Sigmoid colon (tissue), 7 donors: ENCODE data around the gene ASB18. TPM values are rescaled to one million over a fixed set of nuclear protein-coding genes. Genes with fewer than 3 reads are reported as not detected.

Source experiments
- DNase-seq: peaks from one replicate; pipeline ENCODE4 v3.0.0-alpha.2; 2019
- H3K27ac ChIP-seq, 4 donors: fragments of 200-600 bp; sonication (generic); one replicate each; pipeline ENCODE4 v1.5.1; 2016 to 2019; ENCODE audit warnings: mild to moderate bottlenecking in 1 of 4
- H3K27me3 ChIP-seq, 3 donors: fragments of 200-600 bp; sonication (generic); one replicate each; pipeline ENCODE4 v1.5.1; 2019; ENCODE audit warnings: mild to moderate bottlenecking in 1 of 3
- H3K36me3 ChIP-seq, 4 donors: fragments of 200-600 bp; sonication (generic); one replicate each; pipeline ENCODE4 v1.5.1; 2016 to 2019
- H3K4me1 ChIP-seq, 4 donors: fragments of 200-600 bp; sonication (generic); one replicate each; pipeline ENCODE4 v1.5.1; 2017 to 2019
- H3K4me3 ChIP-seq, 4 donors: fragments of 200-600 bp; sonication (generic); one replicate each; pipeline ENCODE4 v1.5.1; 2017 to 2019; ENCODE audit warnings: mild to moderate bottlenecking in 2 of 4, moderate library complexity in 1 of 4
- H3K9me3 ChIP-seq, 4 donors: fragments of 200-600 bp in 3 of 4; sonication (generic) in 3 of 4; one replicate each; pipeline versions ENCODE4 v1.5.1 to v1.6.1; 2013 to 2019
- CTCF ChIP-seq, 4 experiments: fragments of 450-650 bp in 3 of 4; fragments of 200-600 bp in 1 of 4; IDR thresholded peaks; one replicate each; pipeline ENCODE4 v1.5.1; 2016 to 2019; ENCODE audit warnings: antibody characterized with exemption in 4 of 4, mild to moderate bottlenecking in 3 of 4, moderate library complexity in 2 of 4
- EP300 ChIP-seq, 4 donors: sonication (generic); formaldehyde crosslinking; IDR thresholded peaks; one replicate each; pipeline ENCODE4 v1.6.1; 2017; ENCODE audit warnings: antibody characterized with exemption in 4 of 4
- POLR2A ChIP-seq, 2 donors: fragments of 450-650 bp; IDR thresholded peaks; one replicate each; pipeline ENCODE4 v1.6.1; 2016; ENCODE audit warnings: antibody characterized with exemption in 2 of 2, mild to moderate bottlenecking in 2 of 2, moderate library complexity in 2 of 2
- POLR2AphosphoS5 ChIP-seq, 4 donors: sonication (generic); formaldehyde crosslinking; IDR thresholded peaks; one replicate each; pipeline ENCODE4 v1.6.1; 2017; ENCODE audit warnings: antibody characterized with exemption in 4 of 4
- WGBS, 2 donors: extraction: QIAGEN DNeasy Blood & Tissue Kit; methylation state at CpG; one replicate each; pipeline ENCODE4 v1.1.7; 2013; 5-methylcytosine and 5-hydroxymethylcytosine counted together
- intact Hi-C: fragments of 100-400 bp; cut with DNase I; formaldehyde crosslinking; loops from one replicate; pipeline ENCODE4 v1.15.1; 2023
- polyA plus RNA-seq, 3 donors: library from polyadenylated mRNA; stranded (reverse); fragments of 200-250 nt; gene quantifications; one replicate each; pipeline ENCODE4 v1.2.3, GENCODE V29; 2013
- total RNA-seq, 4 donors: library from RNA; depleted of rRNA; stranded (reverse); fragments of >200 nt; gene quantifications; one replicate each; pipeline ENCODE4 v1.1.0, GENCODE V29; 2016
- donor health status: healthy with polysubstance abuse.
- donor health status: Bipolar disorder and iron deficiency.
- donor health status: healthy.

ASB18 gene
- total and polyA plus RNA-seq, 7 donors = not detected

- 15 to 43% methylated on average over 13 of the region's 13 CpGs for WGBS, 2 donors
- H3K9me3 ChIP-seq = no peaks in the 10 kb centered on the region
- H3K27ac ChIP-seq = no peak overlapping the region
- no peak for TF ChIP-seq POLR2AphosphoS5 (IDR thresholded peaks at IDR 0.05)
- no peak for TF ChIP-seq CTCF (IDR thresholded peaks at IDR 0.05)
- TF ChIP-seq EP300 (IDR thresholded peaks at IDR 0.05) = no peak
- TF ChIP-seq POLR2A (IDR thresholded peaks at IDR 0.05) = no peak
- H3K4me1 ChIP-seq = no peaks in the 10 kb centered on the region
- no peak overlapping the region for H3K4me3 ChIP-seq
- intact Hi-C loops = no loop called here
- H3K27me3 ChIP-seq = peaks cover 0 to 20% (median 0%) of the 10 kb centered on the region in 3 donors
- H3K36me3 ChIP-seq = no peaks in the 10 kb centered on the region
- no peak for DNase-seq
These were observed 13.2 kb downstream of the ASB18 start for GRCh38 chr2:236250909-236251579.

- Histone ChIP-seq H3K4me3 (no peak overlapping the region), H3K27me3 (peaks cover 0 to 23% (median 0%) of the 10 kb centered on the region in 3 donors), H3K36me3 (no peaks in the 10 kb centered on the region), H3K9me3 (no peaks in the 10 kb centered on the region), H3K4me1 (no peaks in the 10 kb centered on the region), H3K27ac (no peak overlapping the region)
- 41 to 45% methylated on average over 3 of the region's 3 CpGs for WGBS, 2 donors
- TF ChIP-seq POLR2A (IDR thresholded peaks at IDR 0.05) = no peak
- TF ChIP-seq EP300 (IDR thresholded peaks at IDR 0.05) = no peak
- DNase-seq = no peak
- intact Hi-C loops = no loop called here
These were observed 13.9 kb downstream of the ASB18 start for GRCh38 chr2:236250286-236250685.

GRCh38 chr2:236249066-236249465 is 15.1 kb downstream of the ASB18 start:
- no peaks in the 10 kb centered on the region for H3K9me3 ChIP-seq
- WGBS, 2 donors = 54 to 73% methylated on average over 2 of the region's 2 CpGs
- H3K36me3 ChIP-seq = no peaks in the 10 kb centered on the region
- no peaks in the 10 kb centered on the region for H3K4me1 ChIP-seq
- TF ChIP-seq CTCF (IDR thresholded peaks at IDR 0.05) = no peak
- TF ChIP-seq POLR2A (IDR thresholded peaks at IDR 0.05) = no peak
- no peak for TF ChIP-seq EP300 (IDR thresholded peaks at IDR 0.05)
- no peak for TF ChIP-seq POLR2AphosphoS5 (IDR thresholded peaks at IDR 0.05)
- H3K27ac ChIP-seq = no peak overlapping the region
- DNase-seq = no peak
- H3K4me3 ChIP-seq = no peak overlapping the region
- intact Hi-C loops = no loop called here
- H3K27me3 ChIP-seq = peaks cover 0 to 23% (median 0%) of the 10 kb centered on the region in 3 donors

- Histone ChIP-seq H3K27ac (no peak overlapping the region), H3K36me3 (no peaks in the 10 kb centered on the region), H3K9me3 (no peaks in the 10 kb centered on the region), H3K4me1 (no peaks in the 10 kb centered on the region), H3K4me3 (no peak overlapping the region), H3K27me3 (peaks cover 0 to 24% (median 0%) of the 10 kb centered on the region in 3 donors)
- intact Hi-C loops = no loop called here
- no peak for DNase-seq
- WGBS, 2 donors = 65 to 80% methylated on average over 3 of the region's 3 CpGs
- TF ChIP-seq POLR2A (IDR thresholded peaks at IDR 0.05) = no peak
- no peak for TF ChIP-seq POLR2AphosphoS5 (IDR thresholded peaks at IDR 0.05)
- TF ChIP-seq CTCF (IDR thresholded peaks at IDR 0.05) = no peak
- TF ChIP-seq EP300 (IDR thresholded peaks at IDR 0.05) = no peak
These were observed 17.4 kb downstream of the ASB18 start for GRCh38 chr2:236246711-236247246.

GRCh38 chr2:236244256-236244655 is 19.9 kb downstream of the ASB18 start:
- intact Hi-C loops = no loop called here
- Histone ChIP-seq H3K36me3 (no peaks in the 10 kb centered on the region), H3K27me3 (peaks cover 0 to 42% (median under 1%) of the 10 kb centered on the region in 3 donors), H3K9me3 (no peaks in the 10 kb centered on the region), H3K27ac (no peak overlapping the region), H3K4me3 (no peak overlapping the region), H3K4me1 (no peaks in the 10 kb centered on the region)
- no peak for DNase-seq
- 76 to 78% methylated on average over 5 of the region's 5 CpGs for WGBS, 2 donors
- TF ChIP-seq EP300 (IDR thresholded peaks at IDR 0.05) = no peak
- no peak for TF ChIP-seq POLR2AphosphoS5 (IDR thresholded peaks at IDR 0.05)
- TF ChIP-seq POLR2A (IDR thresholded peaks at IDR 0.05) = no peak
- no peak for TF ChIP-seq CTCF (IDR thresholded peaks at IDR 0.05)
